Measurements from ENCODE around the gene EDN1. TPM values are rescaled to one million over a fixed set of nuclear protein-coding genes. Genes with fewer than 3 reads are reported as not detected.

EDN1 gene
- total RNA-seq, 4 donors from 2014 or later = 5.4 to 29.1 (median 23.0) TPM

GRCh38 chr6:12279322-12280091 lies 10.7 kb upstream of the EDN1 start:
- Histone ChIP-seq H3K36me3 (no peaks in the 10 kb centered on the region), H3K4me3 (no peak overlapping the region), H3K27ac (replicated peaks in 1 of 4) (no peak overlapping the region), H3K27me3 (no peaks in the 10 kb centered on the region), H3K9me3 (no peaks in the 10 kb centered on the region), H3K4me1 (no peaks in the 10 kb centered on the region)
- DNase-seq (ENCODE audit: extremely low spot score) = no peak
- 53% methylated on average over 4 of the region's 4 CpGs for WGBS
- TF ChIP-seq POLR2AphosphoS5 (IDR thresholded peaks at IDR 0.05) = no peak
- no peak for TF ChIP-seq EP300 (IDR thresholded peaks at IDR 0.05)
- no peak for TF ChIP-seq CTCF (IDR thresholded peaks at IDR 0.05)
- TF ChIP-seq POLR2A (IDR thresholded peaks at IDR 0.05; ENCODE audit: low read depth) = no peak
- intact Hi-C loops (cut with DNase I) = no loop called here

GRCh38 chr6:12280458-12280857 lies 9.7 kb upstream of the EDN1 start:
- no peak for DNase-seq (ENCODE audit: extremely low spot score)
- Histone ChIP-seq H3K36me3 (no peaks in the 10 kb centered on the region), H3K27me3 (no peaks in the 10 kb centered on the region), H3K4me1 (no peaks in the 10 kb centered on the region), H3K9me3 (no peaks in the 10 kb centered on the region), H3K27ac (replicated peaks in 1 of 4) (no peak overlapping the region), H3K4me3 (no peak overlapping the region)
- TF ChIP-seq CTCF (IDR thresholded peaks at IDR 0.05) (no peak), POLR2AphosphoS5 (IDR thresholded peaks at IDR 0.05) (no peak), EP300 (IDR thresholded peaks at IDR 0.05) (no peak), POLR2A (IDR thresholded peaks at IDR 0.05; ENCODE audit: low read depth) (no peak)
- intact Hi-C loops (cut with DNase I) = no loop called here
- 64% methylated on average over 5 of the region's 5 CpGs for WGBS

- TF ChIP-seq EP300 (IDR thresholded peaks at IDR 0.05) (no peak), POLR2A (IDR thresholded peaks at IDR 0.05; ENCODE audit: low read depth) (no peak), POLR2AphosphoS5 (IDR thresholded peaks at IDR 0.05) (no peak), CTCF (IDR thresholded peaks at IDR 0.05) (no peak)
- no peaks in the 10 kb centered on the region for H3K36me3 ChIP-seq
- no peak for DNase-seq (ENCODE audit: extremely low spot score)
- intact Hi-C loops (cut with DNase I) = no loop called here
- no peaks in the 10 kb centered on the region for H3K27me3 ChIP-seq
- H3K9me3 ChIP-seq = no peaks in the 10 kb centered on the region
- no peaks in the 10 kb centered on the region for H3K4me1 ChIP-seq
- H3K27ac ChIP-seq (replicated peaks in 1 of 4) = no peak overlapping the region
- no peak overlapping the region for H3K4me3 ChIP-seq
- WGBS = 87% methylated on average over 3 of the region's 3 CpGs
Observed at GRCh38 chr6:12280902-12281301, 9.3 kb upstream of the EDN1 start.

GRCh38 chr6:12283904-12284303 lies 6.3 kb upstream of the EDN1 start:
- no peaks in the 10 kb centered on the region for H3K4me1 ChIP-seq
- WGBS = 79% methylated on average over 4 of the region's 4 CpGs
- DNase-seq (ENCODE audit: extremely low spot score) = no peak
- no peak overlapping the region for H3K4me3 ChIP-seq
- no peaks in the 10 kb centered on the region for H3K27me3 ChIP-seq
- H3K27ac ChIP-seq (replicated peaks in 1 of 4) = no peak overlapping the region
- intact Hi-C loops (cut with DNase I) = no loop called here
- no peaks in the 10 kb centered on the region for H3K36me3 ChIP-seq
- no peaks in the 10 kb centered on the region for H3K9me3 ChIP-seq
- no peak for TF ChIP-seq CTCF (IDR thresholded peaks at IDR 0.05)
- TF ChIP-seq POLR2AphosphoS5 (IDR thresholded peaks at IDR 0.05) = no peak
- no peak for TF ChIP-seq EP300 (IDR thresholded peaks at IDR 0.05)
- TF ChIP-seq POLR2A (IDR thresholded peaks at IDR 0.05; ENCODE audit: low read depth) = no peak

Data from esophagus muscularis mucosa (tissue), 4 donors.